Kidney glomerular epithelial cell (primary cell): ENCODE data around the gene NDOR1.

Experiments
- DNase-seq: peaks from one replicate; lab custom pipeline; 2025; lab: John Stamatoyannopoulos, UW

NDOR1 gene

DNA sequence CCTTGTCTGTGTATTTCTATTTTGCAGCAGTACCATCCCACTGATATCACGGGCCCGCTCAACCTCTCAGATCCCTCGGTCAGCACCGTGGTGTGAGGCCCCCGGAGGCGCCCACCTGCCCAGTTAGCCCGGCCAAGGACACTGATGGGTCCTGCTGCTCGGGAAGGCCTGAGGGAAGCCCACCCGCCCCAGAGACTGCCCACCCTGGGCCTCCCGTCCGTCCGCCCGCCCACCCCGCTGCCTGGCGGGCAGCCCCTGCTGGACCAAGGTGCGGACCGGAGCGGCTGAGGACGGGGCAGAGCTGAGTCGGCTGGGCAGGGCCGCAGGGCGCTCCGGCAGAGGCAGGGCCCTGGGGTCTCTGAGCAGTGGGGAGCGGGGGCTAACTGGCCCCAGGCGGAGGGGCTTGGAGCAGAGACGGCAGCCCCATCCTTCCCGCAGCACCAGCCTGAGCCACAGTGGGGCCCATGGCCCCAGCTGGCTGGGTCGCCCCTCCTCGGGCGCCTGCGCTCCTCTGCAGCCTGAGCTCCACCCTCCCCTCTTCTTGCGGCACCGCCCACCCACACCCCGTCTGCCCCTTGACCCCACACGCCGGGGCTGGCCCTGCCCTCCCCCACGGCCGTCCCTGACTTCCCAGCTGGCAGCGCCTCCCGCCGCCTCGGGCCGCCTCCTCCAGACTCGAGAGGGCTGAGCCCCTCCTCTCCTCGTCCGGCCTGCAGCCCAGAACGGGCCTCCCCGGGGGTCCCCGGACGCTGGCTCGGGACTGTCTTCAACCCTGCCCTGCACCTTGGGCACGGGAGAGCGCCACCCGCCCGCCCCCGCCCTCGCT is 37.5 kb upstream of the NDOR1 start:
- DNase-seq = no peak

DNA sequence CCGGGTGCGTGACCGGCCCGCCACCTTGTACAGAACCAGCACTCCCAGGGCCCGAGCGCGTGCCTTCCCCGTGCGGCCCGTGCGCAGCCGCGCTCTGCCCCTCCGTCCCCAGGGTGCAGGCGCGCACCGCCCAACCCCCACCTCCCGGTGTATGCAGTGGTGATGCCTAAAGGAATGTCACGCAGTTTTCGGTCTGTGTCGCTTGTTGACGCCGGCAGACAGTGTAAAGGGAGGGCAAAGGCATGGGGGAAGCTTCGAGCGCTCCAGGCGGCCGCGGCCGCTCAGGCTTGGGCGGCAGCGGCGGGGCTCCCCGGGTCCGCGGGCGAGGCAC is 37.0 kb upstream of the NDOR1 start:
- no peak for DNase-seq

DNA sequence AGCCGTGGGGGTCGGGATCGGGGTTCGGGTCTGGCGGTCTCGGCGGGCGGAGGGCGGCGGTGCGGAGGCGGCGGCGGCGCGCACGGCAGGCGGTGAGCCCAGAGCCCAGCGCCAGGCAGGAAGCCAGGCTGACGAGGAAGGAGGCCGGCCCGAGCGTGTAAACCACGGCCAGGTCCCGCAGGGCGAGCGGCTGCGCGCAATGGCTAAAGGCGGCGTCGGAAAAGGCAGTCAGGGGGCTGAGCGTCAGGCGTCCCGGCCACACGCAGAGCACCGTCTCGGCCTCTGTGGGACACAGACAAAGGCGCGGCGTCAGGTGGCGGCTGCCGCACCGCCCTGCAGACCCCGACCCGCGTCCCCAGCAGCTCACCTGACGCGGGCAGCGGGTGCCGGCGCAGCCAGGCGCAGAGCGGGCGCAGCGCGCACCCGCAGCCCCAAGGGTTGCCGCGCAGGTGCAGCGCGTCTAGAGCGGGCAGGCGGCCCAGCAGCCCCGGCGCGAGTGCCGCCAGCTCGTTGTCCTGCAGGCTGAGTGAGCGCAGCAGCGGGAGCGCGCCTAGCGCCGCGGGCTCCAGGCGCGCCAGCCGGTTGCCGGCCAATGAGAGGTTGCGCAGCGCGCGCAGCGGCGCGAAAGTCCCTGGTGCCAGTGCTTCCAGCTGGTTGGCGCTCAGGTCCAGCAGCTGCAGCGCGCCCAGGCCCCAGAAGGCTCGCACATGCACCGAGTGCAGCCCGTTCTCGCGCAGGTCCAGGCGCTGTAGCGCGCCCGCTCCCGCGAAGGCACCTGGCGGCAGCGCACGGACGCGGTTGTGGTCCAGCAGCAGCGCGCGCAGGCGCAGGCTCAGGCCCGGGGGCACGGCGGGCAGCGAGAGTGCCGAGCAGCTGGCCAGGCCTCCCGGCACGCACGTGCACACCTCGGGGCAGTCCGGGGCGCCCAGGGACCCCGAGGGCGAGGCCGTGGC is 36.3 kb upstream of the NDOR1 start:
- DNase-seq = no peak

DNA sequence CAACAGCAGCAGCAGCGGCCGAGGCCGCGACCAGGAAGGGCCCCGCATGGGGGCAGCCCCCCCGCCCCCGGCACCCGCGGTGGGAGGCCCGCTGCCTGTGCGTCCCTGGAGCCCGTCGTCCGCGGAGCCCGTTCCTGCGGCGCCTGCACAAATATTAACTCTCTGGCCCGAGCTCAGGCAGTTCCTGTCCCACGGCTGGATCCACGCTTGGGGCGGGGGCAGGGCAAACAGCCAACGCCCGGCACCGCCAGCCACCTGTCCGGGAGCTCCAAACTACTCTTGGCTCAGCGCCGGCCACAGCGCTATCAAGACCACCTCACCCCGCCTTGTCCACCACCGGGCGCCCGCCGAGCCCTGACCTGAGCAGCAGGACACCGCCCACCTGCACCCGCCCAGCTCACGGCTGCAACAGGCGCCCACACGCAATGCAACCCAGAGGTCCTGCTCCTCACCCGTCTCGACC is 35.6 kb upstream of the NDOR1 start, which contains the start of gene LRRC26:
Gene LRRC26, minus strand, starts transcription at position 156 of the 463 bp plus-strand sequence. Its CDS starts 108 bp downstream, at position 48.
- no peak for DNase-seq

DNA sequence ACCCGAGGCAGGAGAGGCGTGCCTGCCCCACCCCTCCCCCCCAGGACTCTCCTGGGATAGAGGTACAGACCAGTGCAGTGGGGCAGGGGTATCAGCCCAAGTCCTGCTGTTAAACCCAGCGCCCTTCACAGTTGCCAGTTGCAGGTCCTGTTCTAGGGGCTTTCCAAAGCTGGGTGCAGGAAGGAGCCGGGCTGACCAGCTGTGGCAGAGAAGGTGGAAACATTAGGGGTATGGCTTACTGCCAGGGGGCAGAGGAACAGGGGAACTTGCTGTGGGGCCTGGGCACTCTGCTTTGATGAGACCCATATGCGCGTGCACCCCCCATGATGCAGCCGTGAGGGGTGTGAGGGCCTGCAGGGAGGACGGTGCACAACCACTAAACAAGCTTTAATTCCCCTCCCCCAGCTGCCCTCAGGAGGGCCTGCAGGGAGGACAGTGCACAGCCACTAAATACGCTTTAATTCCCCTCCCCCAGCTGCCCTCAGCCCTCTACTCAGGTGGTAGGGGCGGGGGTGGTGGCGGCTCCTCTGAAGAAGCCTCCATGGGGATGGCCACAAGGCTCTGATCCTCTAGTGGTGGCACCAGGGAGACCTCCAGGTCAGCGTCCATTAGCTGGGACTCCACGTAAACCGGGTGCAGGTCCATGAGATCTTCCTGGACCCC is 34.9 kb upstream of the NDOR1 start:
- DNase-seq = no peak

DNA sequence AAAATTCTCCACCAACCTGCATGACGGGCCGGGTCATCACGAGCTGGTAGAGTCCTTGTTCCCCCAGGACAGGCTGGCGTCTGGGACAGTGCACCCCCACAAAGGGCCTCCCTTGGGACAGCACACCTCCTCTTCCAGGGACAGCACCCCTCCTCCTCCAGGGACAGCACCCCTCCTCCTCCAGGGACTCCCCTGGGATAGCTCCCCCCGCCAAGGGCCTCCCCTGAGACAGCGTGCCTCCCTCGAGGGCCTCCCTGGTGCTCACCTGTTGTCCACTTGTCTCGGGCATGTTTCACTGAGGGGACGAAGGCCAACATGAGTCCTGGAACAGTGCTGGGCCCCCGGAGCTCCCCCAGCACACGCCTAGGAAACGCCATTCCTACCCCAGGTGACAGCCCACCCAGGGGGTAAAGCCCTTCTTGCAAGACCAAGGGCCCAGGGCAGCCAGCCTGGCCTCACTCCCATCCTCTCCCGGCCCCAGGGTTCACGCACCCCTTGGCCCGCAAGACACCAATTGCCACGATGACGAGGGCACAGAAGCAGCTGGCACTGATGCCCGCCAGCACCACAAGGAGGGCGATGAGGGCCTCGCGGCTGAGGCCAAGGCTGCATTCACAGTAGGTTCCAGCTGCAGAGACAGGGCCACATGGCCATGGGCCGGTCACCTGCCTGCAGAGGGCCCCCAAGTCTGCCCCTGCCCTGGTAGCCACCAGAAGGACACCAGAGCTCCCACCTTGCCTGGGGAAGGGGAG is 34.2 kb upstream of the NDOR1 start:
- no peak for DNase-seq

DNA sequence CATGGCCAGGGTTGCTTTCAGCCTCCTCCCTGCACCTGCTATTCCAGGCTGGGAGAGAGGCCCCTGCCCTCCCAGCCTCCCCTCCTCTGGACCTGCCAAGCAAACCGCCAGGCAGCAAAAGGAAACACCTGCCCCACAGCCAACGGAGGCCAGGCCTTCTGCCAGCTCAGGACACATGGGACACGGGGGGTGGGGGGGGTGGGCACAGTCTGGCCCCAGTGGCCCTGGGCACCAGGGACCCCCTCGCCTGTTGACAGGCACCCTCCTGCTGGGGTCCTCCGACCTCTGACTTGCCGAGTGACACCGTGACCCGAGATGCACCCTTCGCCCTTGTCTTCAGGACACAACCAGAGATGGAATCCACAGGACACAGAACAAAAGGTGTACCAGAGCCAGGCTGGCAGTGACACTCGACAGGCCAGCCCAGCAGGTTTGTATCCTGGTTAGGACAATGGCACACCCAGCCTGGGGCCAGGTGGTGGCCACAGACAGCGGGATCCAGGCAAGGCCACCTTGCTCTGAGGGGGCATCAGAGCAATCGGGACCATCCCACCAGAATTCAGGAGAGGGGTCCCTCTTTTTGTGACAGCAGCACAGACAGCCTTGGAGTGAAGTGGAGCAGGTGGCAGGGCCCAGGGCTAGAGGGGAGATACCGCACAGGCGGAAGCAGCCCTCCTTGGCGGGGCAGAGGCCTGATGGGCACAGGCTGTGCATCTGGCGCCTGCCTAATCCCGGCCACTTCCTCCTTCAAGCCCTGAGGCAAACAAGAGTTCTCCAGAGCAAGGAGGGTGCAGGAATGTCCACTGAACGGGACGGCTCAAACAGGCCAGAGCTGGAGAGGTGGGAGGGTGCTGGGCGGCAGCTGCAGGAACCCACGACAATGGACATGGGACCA is 32.4 kb upstream of the NDOR1 start:
- no peak for DNase-seq

DNA sequence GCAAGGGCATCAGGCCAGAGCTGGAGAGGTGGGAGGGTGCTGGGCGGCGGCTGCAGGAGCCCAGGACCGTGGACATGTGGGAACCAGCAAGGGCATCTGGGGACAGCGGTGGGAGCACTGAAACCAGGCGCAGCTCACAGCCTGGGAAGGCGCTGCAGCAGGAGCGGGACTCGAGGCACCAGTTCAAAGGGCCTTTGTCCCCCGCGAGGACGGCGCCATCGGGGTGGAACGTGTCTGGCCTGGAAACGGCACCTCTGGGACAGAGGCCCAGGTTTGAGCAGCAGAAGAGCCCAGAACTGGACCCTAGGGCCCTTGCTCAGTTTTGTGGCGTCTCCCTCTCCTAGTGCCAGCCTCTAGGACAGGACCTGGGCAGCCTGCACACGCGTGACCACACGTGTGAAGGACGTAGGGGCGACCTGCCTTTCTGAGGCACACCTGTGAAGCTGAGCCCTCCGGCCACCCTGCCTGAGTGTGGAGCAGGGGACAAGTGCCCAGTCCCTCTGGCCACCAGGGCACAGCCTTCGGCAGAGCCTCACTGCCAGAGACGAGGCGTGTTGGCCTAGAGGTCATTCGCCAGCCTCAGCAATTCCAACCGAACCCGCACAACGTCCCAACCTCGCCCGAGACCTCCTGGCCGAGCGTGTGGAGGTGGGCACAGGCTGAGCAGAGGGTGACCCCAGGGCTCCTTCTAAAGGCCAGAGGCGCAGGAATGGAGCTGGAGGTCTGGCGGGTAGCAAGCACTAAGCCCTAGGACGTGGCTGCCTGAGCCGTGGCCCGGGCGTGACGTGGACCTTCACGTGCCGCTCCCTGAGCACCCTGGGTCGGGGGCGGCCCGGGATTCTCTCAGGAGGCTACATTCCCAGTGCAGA is 31.5 kb upstream of the NDOR1 start:
- no peak for DNase-seq

DNA sequence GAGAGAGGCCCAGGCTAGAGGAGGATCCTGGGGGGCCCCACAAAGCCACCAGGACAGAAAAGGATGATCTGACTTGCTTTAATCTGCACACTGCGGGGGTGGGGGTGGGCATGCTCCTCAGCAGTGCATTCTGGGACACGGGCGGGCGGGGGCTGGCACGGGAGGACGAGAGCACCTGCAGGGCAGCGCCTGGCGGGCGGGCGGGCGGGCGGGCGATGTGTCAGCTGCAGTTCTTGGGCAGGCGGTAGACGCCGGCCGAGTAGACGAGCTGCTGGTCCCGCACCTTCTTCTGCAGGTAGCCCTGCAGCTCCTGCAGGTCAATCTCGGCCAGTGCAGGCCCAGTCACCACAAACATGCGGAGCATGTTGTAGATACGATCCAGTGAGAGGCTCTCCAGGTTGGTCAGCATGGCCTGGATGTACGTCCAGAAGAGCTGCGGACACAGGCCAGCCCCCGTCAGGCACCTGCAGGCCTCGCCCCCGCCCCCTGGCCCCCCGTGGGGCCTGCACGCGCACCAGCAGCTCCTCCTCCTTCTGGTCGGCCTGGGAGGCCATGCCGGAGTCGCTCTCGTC is 30.7 kb upstream of the NDOR1 start:
- no peak for DNase-seq

DNA sequence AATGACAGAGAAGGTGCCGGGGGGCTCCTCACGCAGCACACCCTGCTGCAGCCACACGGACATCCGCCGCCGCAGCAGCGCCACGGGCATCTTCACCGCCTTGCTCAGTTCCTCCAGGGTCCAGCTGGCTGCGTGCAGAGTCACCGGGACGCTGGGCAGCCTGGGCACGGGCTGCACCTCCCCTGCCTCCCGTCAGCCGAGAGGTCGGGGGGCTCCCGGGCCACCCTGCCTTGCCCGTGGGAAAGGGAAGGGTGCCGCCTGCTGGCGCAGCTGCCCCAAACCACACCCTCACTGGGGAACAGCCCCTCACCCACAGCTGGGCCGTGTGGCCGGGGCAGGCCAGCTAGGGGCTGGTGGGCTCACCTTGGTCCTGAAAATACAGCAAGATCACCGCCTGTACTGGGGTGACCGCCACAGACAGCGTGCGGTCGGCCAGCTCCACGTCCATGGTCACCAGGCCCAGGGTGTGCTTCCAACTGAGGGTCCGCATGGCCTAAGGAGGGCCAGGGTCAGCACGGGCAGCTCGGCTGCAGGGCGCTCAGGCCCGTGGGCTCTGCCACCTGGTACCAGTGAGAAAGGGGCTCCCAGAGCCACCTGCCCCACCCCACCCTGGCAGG is 30.0 kb upstream of the NDOR1 start:
- no peak for DNase-seq

DNA sequence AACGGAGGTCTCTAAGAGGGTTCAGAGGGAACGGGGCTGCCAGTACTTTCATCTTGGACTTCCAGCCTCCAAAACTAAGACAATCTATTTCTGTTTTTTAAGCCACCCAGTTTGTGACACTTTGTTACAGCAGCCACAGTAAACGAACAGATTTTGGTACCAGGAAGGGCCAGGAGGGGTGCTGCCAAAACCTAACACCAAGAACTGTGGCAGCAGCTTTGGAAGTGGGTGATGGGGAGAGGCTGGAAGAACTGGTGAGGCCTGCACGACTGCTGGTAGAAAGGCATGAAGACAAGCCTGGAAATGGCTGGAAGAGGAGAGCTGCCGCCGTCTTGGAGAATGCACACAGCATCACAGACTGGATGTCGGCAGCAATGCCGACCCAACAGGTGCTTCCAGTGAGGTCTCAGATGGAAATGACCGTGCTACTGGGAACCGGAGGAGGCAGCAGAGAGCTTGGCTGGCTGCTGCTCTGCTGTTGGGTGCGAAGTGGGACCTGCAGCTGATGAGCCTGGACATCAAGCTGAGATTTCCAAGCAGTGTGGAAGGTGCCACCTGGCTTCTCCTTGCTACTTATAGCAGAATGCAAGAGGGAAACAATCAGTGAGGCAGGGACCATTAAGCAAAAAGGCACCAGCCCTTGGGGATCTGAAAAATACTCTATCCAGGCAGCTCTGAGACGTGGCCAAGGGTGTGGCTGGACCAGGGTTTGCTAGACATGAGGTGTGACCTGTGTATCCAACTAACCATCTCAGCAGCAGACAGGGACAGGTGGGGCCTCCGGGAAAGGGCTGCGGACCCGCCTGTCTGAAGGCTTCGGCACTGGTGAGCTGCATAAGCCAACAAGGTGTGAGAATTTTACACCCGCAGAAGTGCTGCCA is 29.0 kb upstream of the NDOR1 start:
- DNase-seq = no peak

DNA sequence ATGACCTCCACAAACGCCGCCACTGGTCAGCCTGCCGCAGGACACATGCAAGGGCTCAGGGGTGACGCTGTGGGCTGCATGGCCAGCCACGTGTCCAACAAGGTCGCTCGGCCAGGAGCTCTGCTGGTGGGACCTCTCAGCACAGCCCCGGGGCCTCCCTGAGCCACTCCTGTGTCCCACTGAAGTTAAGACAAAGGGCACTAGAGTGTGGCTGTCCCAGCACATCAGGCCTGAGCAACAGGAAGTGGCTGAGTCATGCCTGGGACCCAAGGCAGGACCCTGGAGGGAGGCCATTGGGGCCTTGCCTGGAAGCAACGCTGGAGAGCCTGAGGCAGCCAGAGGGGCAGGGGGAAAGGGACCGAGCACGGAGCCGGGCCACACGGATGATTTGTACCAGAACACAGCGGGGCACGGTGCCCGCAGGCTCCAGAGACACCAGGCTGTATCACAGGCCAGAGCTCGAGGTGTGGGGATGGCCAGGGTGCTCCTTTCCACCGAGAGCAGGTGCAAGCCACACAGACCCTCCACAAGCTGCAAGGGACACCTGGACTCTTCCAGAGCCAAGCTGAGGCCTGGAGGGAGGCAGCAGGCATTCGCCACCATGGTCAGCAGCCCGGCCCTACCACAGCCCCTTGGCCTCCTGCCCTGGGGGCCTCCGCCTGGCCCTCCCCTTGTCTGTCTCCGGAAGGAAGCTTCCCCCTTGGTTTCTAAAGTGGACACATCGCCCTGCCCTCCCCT is 27.1 kb upstream of the NDOR1 start:
- DNase-seq = no peak

DNA sequence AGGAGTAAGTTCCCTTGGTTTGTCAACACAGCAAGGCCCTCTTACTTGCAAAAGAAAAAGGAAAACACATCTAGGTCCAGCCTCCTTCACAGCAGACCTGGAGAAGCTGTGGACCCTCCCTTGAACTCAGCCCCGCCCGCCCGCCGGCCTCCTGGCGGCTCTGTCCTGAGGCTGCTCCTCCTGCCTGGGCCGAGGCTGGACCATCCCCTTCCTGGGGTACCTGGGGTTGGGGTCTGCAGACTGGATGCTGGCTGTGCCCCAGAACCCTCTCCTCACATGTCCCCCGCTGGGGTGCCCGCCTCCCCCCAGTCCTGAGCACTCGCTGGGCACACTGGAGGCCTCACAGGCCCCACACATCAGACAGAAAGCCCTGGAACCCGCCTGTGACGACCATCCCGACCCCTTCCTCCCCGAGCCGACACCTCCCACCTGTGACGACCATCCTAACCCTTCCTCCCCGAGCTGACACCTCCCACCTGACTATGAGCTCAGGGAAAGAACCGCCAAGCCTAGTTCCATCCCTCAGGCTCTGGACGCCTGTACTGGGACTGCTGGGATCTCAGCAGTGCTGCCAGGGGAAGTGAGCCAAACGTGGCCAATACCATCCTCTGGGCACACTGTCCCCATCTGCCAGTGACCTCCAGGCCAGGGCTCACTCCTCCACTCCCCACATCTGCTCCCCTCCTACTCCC is 26.4 kb upstream of the NDOR1 start:
- no peak for DNase-seq

DNA sequence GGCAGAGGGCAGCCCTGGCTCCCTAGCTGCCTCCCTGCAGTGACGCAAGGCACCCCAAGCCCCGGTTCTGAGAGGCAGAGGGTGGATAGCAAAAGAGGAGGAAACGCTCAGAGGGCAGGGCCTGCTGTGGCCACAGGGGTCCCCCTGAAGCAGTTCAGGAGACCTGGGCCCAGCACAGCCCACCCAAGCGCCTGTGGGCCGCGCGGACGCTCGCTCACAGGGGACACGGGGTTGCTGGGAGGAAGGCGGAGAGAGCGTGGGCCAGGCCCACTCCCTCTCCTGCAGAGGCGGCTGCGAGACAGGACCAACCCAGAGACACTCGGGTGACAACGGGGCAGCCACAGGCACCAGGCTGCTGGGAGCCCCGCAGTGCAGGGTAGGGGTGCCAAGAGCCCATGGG is 25.7 kb upstream of the NDOR1 start:
- DNase-seq = no peak

DNA sequence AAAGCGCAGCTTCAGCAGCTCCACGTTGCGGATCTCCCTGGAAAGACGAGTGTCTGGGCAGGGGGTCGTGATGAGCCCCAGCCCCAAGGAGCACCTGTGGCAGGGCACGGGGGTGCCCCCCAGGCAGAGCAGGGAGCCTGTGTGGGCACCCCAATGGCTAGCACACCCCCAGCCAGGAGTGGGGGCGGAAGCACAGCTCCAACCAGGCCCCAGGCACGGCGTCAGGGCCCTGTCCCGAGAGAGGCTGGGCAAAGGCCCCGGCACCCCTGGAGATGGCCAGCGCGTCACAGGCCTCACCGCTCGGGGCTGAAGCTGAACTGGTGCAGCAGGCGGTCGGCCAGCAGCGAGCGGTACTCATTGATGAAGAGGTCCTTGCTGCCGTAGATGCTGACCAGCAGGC is 25.0 kb upstream of the NDOR1 start:
- DNase-seq = no peak

DNA sequence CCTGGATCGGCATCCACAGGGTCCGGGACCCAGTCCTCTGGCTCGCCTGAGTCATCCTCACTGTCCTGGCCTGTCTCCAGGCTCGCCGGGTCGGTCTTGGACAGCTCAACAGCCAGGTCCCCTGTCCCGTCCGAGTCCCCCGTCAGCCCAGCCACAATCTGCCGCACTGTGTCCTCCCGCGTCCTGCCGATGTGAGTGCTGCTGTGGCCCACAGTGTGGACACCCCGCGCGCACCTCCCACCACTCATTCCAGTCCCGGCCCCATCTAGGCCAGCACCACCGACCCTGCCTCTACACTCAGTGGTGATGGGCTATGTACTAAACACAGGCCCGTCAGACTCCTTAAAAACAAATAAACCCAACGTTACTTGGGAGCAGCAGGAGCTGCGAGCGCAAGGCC is 23.8 kb upstream of the NDOR1 start:
- DNase-seq = no peak

DNA sequence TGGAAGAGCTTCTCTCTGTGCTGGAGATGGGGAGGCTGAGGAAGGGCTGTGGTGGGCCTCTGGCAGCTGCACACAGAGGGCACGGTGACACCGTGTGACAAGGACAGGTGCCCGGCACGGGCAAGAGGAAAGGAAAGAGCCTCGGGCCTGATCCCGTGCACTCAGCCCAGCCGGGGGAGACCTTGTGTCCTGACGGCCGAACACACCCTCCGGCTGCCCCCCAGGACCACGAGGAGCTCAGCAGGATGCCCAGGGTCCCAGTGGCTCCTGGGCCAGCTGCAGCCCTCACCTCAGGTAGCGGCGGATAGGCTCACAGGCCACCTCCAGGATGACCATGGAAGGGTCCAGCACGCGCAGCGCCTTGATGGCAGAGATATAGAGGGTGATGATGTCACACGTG is 22.7 kb upstream of the NDOR1 start:
- no peak for DNase-seq
